PC-3 (cell line): Measurements from ENCODE around the gene CYP1B1.

Experiments used
- CTCF ChIP-seq: fragments of 300-600 bp; sonication (generic); conservative IDR thresholded peaks from 2 replicates; pipeline ENCODE4 v1.5.1; 2017; ENCODE audit warnings: antibody characterized with exemption, low read depth, mild to moderate bottlenecking, low read length
- EZH2 ChIP-seq: fragments of 300-600 bp; sonication (generic); IDR thresholded peaks from one replicate; pipeline ENCODE4 v1.6.1; 2017; ENCODE audit warnings: antibody characterized with exemption, mild to moderate bottlenecking, low read length; ENCODE audit not compliant: unreplicated experiment
- EZH2phosphoT487 ChIP-seq: fragments of 300-600 bp; sonication (generic); IDR thresholded peaks from 2 replicates; pipeline ENCODE4 v1.6.1; 2018; ENCODE audit warnings: mild to moderate bottlenecking, antibody characterized with exemption, low read length, borderline replicate concordance

DNA sequence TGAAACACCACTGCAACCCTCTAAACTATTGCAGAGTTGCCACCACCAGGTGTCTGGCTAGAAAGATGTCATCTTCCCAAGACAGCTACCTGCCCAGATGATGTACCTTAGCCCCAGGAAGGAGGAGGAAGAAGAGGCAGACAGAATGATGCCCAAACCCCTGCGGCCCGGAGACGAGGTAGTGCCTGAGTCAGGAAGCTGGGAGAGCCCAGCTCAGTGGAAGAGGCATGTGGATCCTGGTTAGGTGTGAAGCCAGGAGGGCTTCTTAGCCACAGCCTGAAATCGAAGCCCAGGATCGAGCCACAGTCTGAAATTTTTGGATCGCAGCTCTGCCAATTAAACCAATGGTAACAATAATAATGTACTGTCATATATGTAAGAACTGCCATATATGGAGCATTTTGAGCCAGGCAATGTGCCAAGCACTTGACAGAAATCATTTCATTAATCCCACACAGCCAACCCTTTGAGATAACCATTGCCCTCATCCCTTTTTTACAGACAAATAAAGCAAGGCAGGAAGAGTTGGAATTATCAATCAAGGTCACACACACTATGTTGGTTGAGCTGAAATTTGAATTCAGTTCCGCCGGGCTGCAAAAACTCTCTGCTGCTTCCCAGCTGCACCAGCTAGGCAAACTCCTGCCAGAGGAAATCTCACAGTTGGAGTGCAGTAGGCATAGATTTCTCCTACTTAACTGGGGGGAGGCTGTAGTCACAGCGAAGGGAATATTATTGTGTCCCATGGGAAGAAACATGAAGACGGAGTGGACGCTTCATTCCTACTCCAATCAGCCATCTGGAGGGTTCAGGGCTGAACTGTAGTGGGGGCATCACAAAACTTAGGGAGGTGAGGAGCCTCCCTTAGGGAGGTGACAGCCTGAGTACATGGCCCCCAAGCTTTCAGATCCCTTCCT, 19.4 kb upstream of the CYP1B1 start:
- TF ChIP-seq CTCF = no peak
- TF ChIP-seq EZH2 = no peak
- no peak for TF ChIP-seq EZH2phosphoT487
